Measurements from ENCODE around the gene LRRC28.
"Not testable (repeated sequence)": the region's sequence is repeated elsewhere in the genome, so short reads cannot be mapped to it uniquely, and the experiment has no call there.

The LRRC28 gene

GRCh38 chr15:99345832-99346462 is 94.7 kb downstream of the LRRC28 start:
- DNase-seq = no peak

DNA sequence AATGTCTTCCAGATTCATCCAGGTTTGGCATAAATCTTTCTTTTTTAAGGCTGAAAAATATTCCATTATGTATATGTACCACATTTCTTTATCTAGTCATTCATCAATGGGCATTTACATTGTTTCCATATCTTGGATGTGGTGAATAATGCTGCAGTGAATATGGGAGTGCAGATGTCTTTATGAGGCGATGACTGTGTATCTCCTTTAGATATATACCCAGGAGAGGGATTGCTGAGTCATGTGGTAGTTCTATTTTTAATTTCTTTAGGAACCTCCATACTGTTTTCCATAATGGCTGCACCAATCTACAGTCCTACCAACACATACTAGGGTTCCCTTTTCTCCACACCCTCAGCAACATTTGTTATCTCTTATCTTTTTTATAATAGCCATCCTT is 96.3 kb downstream of the LRRC28 start:
- no peak for DNase-seq

GRCh38 chr15:99348412-99348811 is 97.1 kb downstream of the LRRC28 start:
- DNase-seq = no peak

- no peak for DNase-seq
Measured at GRCh38 chr15:99350408-99350807, 99.1 kb downstream of the LRRC28 start.

- DNase-seq = no peak
Measured at GRCh38 chr15:99359769-99360168, 108.5 kb downstream of the LRRC28 start.

GRCh38 chr15:99361545-99362185 is 110.4 kb downstream of the LRRC28 start:
- DNase-seq = no peak

- no peak for DNase-seq
Measured at GRCh38 chr15:99365242-99365641, 114.0 kb downstream of the LRRC28 start.

- DNase-seq = no peak
Measured at GRCh38 chr15:99366013-99366412, 114.7 kb downstream of the LRRC28 start.

GRCh38 chr15:99368743-99369142 is 117.5 kb downstream of the LRRC28 start:
- DNase-seq = no peak

GRCh38 chr15:99369196-99369595 is 117.9 kb downstream of the LRRC28 start:
- no peak for DNase-seq

DNA sequence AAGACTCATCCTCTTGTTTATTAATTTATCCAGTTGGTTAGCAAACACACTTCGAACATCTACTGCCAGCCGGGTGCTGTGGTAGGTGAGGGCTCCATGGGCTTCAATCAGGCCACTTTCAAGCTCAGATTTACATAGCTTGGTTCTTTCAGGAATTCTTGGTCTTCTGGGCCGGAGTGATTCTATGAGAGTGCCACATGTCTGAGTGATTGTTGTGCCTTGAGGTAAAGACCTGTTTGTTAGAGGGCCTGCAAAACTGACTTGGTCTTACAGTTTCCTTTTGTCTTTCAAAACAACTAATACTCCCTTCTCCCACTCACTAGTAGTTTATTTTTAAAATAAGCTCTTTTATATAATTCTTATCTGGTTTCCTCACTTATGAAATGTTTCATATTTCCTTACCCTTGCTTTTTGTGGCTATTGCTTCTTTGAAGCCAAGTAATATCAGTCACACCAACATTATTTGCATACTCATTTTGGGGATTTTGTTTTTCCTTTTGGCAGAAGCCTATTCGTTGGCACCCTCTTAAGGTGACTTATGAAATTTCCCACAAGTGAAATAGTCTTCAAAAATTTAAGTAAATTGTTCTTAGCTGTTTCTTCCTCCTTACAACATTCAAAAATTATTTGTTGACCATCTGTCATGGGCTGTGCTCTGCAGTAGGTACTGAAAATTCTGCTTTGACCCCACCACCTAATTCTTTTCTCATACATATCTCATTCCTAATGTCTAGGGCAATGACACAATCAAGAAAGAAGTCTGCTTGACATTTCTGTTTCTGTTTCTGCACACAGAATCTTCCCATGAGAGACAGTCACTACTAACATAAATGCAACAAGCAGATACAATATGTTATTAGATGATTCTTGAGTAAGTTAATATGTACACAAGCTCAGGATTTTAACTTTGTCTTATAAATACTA is 120.2 kb downstream of the LRRC28 start:
- DNase-seq = no peak

DNA sequence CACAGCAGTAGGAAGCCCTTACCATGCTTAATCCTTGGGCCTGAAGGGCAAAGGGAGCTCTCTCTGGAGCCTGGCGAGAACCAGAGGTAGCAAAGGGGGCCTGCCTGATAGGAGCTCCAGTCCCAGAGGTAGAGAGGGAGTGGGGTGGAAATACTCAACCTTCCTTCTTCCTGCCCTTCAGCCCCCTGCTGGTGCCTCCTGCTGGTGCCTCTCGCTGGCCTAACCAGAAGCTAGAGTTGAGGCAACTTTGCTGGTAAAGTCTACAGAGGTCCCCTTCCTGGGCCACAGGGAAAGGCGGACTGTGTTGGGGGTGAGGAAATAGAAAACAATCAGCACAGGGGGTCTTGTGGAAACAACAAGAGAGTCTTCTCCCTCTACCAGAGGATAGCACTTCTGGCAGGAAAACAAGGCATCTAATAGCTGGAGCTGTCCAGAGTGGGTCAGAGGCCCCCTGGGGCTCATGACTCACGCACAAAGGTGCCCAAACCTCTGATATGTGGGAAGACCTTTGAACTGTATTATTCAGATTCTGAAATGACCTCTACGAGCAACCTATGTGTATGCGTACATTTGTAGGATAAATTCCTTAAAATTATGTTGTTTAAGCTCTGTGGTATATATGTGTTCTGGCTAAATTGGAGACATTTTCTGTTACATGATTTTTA is 133.9 kb downstream of the LRRC28 start:
- DNase-seq = no peak

DNA sequence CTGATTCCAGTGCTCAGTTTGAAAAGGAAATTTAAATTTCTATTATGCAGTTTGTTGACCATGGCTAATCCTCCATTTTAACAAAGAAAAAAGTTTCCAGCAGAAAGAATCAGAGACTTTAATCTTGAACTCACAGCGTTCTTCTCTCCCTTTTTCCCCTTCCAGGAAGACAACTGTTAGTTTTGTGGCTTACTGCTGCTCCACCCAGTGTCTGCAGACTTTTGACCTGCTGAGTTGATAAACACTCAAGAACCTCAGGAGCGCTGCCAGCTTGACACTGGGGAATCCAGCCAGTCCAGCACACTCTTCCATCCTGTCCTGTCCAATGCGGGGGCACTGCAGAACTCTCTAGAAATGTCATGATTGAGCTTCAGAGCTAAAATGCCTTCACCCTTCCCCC is 134.6 kb downstream of the LRRC28 start:
- no peak for DNase-seq

DNA sequence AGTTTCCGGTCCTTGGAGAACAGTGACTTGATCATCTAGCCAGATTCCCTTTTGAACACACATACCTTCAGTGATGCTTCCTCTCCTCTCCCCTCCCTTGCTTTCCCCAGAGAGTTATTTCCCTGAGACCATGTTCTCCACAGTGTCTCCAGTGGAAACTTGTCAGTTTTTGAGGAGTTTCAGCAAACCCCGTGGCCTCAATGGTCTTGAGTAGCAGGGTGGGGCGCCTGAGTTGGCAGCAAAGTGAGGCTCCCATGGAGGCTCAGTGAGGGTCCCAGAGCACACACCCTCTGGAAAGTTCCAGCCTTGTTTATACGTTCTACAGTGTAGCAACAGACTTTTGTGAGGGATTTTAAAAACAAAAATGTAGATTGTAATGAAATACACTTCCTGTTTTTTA is 135.1 kb downstream of the LRRC28 start:
- DNase-seq = no peak

DNA sequence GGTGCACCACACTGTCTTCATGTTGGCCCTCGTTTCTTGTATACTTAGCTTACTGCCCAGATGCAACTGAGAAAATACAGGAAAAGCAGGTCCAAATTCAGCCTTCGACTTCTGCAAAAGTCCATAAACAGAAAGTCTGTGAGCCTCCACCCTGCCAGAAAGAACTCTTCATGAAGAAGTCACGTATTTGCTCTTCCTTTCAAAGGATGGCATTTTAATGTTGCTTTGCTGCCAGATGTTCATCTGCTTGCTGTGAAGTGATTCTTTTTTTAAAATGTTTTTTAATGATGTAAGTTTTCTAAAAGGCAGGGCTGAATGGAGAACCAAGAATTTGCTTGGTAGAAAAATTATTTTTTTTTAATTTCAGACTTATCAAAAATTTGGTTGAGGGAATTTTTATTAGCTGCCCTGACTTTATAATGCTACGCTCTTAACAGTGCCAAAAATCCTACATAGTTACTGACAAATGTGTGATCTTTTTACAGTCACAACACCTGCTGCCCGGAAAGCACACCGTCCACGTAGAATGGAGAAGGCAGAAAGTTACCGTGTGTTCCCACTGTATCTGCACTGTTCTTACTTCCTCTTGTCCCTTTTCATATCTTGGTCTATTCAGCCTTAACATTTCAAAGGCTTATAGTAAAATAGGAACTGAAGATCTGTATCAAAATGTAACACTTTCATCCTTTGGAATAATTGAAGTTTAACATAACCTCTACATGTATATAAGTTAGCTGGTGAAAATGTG is 136.3 kb downstream of the LRRC28 start:
- DNase-seq = no peak

DNA sequence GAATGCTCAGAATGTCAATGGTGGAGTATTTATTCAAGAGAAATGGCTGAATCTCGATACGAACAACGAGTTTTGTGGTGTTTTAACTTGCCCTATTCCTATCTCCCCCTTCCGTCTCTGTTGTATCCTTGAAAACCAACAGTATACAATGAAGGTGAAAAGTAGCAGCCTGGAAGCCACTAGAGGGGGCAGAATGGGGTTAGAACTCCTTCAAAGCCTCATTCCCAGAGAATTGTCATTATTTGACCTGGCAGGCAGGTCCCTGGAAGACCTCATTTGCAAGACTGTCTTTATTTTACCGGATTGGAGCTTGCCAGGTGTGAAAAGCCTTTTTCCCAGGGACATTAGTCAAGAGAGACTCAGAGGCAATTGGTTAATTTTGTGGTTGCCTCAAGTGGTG is 139.4 kb downstream of the LRRC28 start:
- DNase-seq = no peak

DNA sequence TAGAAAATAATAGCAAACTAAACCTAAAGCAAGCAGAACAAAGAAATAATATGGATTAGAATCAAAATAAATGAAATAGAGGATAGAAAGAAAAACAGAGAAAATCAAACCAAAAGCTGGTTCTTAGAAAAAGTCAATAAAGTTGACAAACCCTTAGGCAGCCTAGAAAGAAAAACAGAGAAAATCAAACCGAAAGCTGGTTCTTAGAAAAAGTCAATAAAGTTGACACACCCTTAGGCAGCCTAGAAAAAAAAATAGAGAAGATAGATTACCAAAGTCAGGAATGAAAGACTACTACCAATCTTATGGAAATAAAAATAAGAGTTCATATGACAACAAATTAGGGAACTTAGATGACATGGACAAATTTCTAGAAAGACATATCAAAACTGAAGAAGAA is 142.4 kb downstream of the LRRC28 start:
- DNase-seq = no peak

- no peak for DNase-seq
Measured at GRCh38 chr15:99396375-99396774, 145.1 kb downstream of the LRRC28 start.

DNA sequence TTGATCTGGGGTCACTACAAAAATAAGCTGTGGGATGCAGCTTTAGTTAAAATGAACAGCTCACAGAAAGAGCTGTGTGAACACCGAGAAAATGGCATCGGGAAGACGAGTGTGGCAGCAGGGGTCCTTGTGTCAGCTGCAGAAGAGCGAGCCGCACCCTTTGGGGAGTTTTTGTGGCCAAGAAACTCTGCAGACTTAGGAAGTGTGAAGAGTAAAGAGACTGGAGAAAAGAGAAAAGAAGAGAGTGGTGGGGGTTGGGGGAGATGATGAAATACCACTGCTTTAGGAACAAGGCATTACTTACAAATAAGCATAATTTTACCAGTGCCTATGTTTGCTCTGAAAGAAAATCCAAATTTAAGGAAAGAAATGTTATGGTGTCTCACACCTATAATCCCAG is 147.8 kb downstream of the LRRC28 start:
- no peak for DNase-seq

DNA sequence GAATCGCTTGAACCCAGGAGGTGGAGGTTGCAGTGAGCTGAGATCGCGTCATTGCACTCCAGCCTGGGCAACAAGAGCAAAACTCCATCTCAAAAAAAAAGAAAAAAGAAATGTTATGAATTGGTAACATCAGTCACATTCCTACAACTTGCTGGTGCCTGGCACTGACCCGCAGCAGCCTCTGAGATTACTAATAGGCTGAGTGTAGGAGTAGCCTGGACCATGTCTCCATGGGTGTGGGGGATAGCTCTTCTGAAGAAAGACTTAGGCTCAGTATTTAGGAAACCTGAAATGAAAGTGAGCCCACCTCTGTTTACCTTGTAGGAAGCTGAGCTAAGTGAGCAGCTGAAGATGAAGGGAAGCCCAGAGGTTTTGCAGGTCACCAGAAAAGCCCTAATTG is 148.3 kb downstream of the LRRC28 start:
- no peak for DNase-seq

DNA sequence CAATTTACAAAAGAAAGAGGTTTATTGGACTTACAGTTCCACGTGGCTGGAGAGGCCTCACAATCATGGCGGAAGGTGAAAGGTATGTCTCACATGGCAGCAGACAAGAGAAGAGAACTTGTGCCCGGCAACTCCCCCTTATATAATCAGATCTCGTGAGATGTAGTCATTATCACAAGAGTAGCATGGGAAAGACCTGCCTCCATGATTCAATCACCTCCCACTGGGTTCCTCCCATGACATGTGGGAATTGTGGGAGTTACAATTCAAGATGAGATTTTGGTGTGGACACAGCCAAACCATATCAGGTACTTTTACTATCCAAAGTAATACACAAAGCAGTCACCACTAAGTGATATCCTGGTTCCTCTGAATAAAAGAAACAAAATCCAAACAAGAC is 149.9 kb downstream of the LRRC28 start:
- not testable (repeated sequence) for DNase-seq

DNA sequence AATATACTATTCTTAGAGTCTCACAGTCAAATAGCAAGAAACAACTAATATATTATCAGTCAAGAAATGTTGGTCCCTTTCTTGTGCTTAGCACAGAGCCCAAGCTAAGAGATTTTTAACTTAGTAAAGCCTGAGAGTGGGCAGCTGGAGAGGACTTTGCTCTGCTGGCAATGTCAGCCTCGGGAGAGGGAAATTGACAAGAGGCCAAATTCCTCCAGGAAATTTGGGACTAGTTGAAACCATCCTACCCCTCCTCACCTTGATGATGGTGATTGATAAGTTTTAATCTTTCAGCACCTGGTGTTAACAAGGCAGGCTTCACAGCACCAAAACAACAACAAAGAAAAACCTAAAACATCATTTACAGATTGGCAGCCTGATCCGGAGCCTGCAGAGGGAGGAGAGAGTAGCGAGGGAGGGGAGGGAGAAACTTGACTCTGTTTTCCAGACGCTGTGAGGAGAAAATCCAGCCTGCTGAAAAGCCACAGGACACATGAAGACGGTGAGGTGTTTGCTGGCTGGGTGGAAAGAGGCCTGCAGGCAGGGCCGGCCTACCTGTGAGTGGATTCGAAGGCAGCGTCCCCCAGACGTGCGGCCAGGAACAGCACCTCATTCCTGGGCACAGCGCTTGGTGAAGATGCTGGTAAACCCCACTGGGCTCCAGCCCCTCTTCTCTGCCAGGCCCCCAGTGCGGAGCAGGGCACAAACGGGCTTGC is 150.9 kb downstream of the LRRC28 start:
- DNase-seq = no peak
